Neural progenitor cell (in vitro differentiated cells): ENCODE results near the gene DHRS4L2. TPM values are rescaled to one million over a fixed set of nuclear protein-coding genes. Genes with fewer than 3 reads are reported as not detected.
"Not testable (repeated sequence)": the region's sequence is repeated elsewhere in the genome, so short reads cannot be mapped to it uniquely, and the experiment has no call there.

Source experiments
- DNase-seq: peaks from one replicate; pipeline ENCODE4 v3.0.0-alpha.2; 2016; ENCODE audit warnings: low spot score
- H2AFZ ChIP-seq: fragments of 200-600 bp; sonication (generic); replicated peaks from 2 replicates; pipeline ENCODE4 v1.6.1; 2016; ENCODE audit warnings: antibody characterized with exemption
- H3F3A ChIP-seq: fragments of 200-600 bp; sonication (generic); 2 replicates; pipeline ENCODE4 v1.6.1; 2016; ENCODE audit warnings: antibody characterized with exemption, low read depth
- H3K27ac ChIP-seq: fragments of 200-600 bp; sonication (generic); 2 replicates; pipeline ENCODE4 v1.5.1; 2016; ENCODE audit warnings: mild to moderate bottlenecking
- H3K27me3 ChIP-seq: fragments of 200-600 bp; sonication (generic); 2 replicates; pipeline ENCODE4 v1.6.1; 2016; ENCODE audit warnings: mild to moderate bottlenecking, moderate library complexity
- H3K36me3 ChIP-seq: fragments of 200-600 bp; sonication (generic); 2 replicates; pipeline ENCODE4 v1.5.1; 2016
- H3K4me1 ChIP-seq: fragments of 200-600 bp; sonication (generic); 2 replicates; pipeline ENCODE4 v1.6.1; 2016; ENCODE audit warnings: mixed run types
- H3K4me2 ChIP-seq: fragments of 200-600 bp; sonication (generic); 2 replicates; pipeline ENCODE4 v1.6.1; 2016
- H3K4me3 ChIP-seq: fragments of 200-600 bp; sonication (generic); 2 replicates; pipeline ENCODE4 v1.5.1; 2016
- H3K79me2 ChIP-seq: fragments of 200-600 bp; sonication (generic); 2 replicates; pipeline ENCODE4 v1.6.1; 2016; ENCODE audit warnings: low read depth
- H3K9ac ChIP-seq: fragments of 200-600 bp; sonication (generic); 2 replicates; pipeline ENCODE4 v1.6.1; 2016
- H3K9me3 ChIP-seq: fragments of 200-600 bp; sonication (generic); 2 replicates; pipeline ENCODE4 v1.5.1; 2016; ENCODE audit warnings: low read depth
- H4K20me1 ChIP-seq: fragments of 200-600 bp; sonication (generic); 2 replicates; pipeline ENCODE4 v1.6.1; 2016; ENCODE audit warnings: low read depth
- H3K27ac Mint-ChIP-seq: 3 replicates; pipeline ENCODE4 v1.8.0; 2021; ENCODE audit warnings: mixed read lengths
- H3K27me3 Mint-ChIP-seq: 2 replicates; pipeline ENCODE4 v1.8.0; 2022; ENCODE audit warnings: low read depth, mild to moderate bottlenecking, inconsistent platforms, moderate library complexity, mixed read lengths; ENCODE audit not compliant: insufficient read depth
- H3K36me3 Mint-ChIP-seq: 3 replicates; pipeline ENCODE4 v1.8.0; 2021; ENCODE audit warnings: mixed read lengths
- H3K4me1 Mint-ChIP-seq: 3 replicates; pipeline ENCODE4 v1.8.0; 2021; ENCODE audit warnings: mixed read lengths
- H3K4me3 Mint-ChIP-seq: 3 replicates; pipeline ENCODE4 v1.8.0; 2021; ENCODE audit warnings: mild to moderate bottlenecking, moderate library complexity, mixed read lengths
- H3K9me3 Mint-ChIP-seq: 3 replicates; pipeline ENCODE4 v1.8.0; 2020; ENCODE audit warnings: mixed read lengths
- total RNA-seq: library from RNA; depleted of rRNA; stranded (reverse); fragments of >200 nt; gene quantifications from 2 replicates; pipeline ENCODE4 v1.2.3, GENCODE V29; 2015; ENCODE audit warnings: low replicate concordance

Gene DHRS4L2
- total RNA-seq, 1 donor from 2014 or later: 3.6 TPM

DNA sequence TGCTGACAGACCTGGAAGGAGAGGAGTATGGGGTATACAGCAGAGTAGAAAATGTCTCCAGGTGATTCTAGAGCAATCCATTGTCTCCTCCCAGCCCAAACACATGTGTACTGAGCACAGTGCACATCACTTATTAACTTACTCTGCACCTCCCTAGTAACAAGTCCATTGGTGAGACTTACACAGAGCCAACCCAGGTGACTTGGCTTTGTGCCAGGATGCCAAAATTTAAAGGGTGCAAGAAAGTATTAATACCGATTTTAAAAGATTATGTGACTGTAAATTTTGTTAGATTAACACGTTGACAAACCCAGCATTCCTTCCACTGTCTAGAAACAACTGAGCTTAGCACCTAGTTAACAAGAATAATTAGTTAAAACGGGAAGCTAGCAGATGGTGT is 4.3 kb downstream of the DHRS4L2 start:
- DNase-seq, H3K4me3 Mint-ChIP-seq, H3K36me3 Mint-ChIP-seq, H3F3A ChIP-seq, H3K27ac Mint-ChIP-seq, H3K9me3 Mint-ChIP-seq, H3K36me3 ChIP-seq, H3K4me2 ChIP-seq, H3K27me3 Mint-ChIP-seq, H3K4me1 ChIP-seq, H3K79me2 ChIP-seq, H3K9ac ChIP-seq, H4K20me1 ChIP-seq, H3K4me3 ChIP-seq, H3K9me3 ChIP-seq, H2AFZ ChIP-seq, H3K27me3 ChIP-seq, H3K27ac ChIP-seq: not testable (repeated sequence)
- peaks cover 11% of the 10 kb centered on the region for H3K4me1 Mint-ChIP-seq

DNA sequence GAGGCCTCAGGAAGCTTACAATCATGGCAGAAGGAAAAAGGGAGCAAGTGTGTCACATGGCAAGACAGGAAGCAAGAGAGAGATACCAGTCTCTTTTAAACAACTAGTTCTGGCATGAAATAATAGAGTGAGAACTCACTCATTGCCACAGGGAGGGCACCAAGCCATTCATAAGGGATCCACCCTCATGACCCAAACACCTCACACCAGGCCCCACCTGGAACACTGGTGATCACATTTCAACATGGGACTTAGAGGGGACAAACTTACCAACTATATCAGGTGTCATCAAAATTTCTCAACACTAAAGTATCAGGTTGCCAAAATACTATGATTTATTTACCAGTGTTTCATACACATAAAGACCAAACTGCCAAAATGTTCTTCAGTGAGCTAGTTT is 7.3 kb downstream of the DHRS4L2 start:
- not testable (repeated sequence) for H3K36me3 ChIP-seq, H3K27ac ChIP-seq, H2AFZ ChIP-seq, H3K79me2 ChIP-seq, H3K9me3 ChIP-seq, H4K20me1 ChIP-seq, H3K4me1 Mint-ChIP-seq, H3K4me3 ChIP-seq, H3K4me1 ChIP-seq, H3K27ac Mint-ChIP-seq, H3F3A ChIP-seq, H3K4me2 ChIP-seq, H3K27me3 Mint-ChIP-seq, H3K36me3 Mint-ChIP-seq, H3K9me3 Mint-ChIP-seq, H3K27me3 ChIP-seq, H3K9ac ChIP-seq, H3K4me3 Mint-ChIP-seq, DNase-seq

DNA sequence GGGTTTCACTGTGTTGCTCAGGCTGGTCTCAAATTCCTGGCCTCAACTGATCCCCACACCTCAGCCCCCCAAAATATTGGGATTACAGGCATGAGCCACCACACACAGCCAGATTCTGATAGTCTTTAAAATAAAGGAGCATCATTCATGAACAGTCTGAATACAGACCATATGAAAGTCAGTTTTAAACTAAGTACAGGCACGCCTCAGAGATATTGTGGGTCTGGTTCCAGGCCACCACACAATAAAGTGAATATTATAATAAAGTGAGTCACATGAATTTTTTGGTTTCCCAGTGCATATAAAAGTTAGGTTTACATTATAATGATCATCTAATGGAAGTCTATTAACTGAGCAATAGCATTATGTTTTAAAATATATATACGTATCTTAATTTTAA is 8.1 kb downstream of the DHRS4L2 start:
- H3K27me3 ChIP-seq, H3K27me3 Mint-ChIP-seq, H3K4me3 Mint-ChIP-seq, H3K9ac ChIP-seq, H3K36me3 ChIP-seq, H3K4me1 Mint-ChIP-seq, H3F3A ChIP-seq, H3K4me2 ChIP-seq, H3K27ac Mint-ChIP-seq, H3K4me1 ChIP-seq, H3K9me3 Mint-ChIP-seq, H3K27ac ChIP-seq, H3K9me3 ChIP-seq, H2AFZ ChIP-seq, H4K20me1 ChIP-seq, H3K4me3 ChIP-seq, H3K36me3 Mint-ChIP-seq, DNase-seq, H3K79me2 ChIP-seq: not testable (repeated sequence)

DNA sequence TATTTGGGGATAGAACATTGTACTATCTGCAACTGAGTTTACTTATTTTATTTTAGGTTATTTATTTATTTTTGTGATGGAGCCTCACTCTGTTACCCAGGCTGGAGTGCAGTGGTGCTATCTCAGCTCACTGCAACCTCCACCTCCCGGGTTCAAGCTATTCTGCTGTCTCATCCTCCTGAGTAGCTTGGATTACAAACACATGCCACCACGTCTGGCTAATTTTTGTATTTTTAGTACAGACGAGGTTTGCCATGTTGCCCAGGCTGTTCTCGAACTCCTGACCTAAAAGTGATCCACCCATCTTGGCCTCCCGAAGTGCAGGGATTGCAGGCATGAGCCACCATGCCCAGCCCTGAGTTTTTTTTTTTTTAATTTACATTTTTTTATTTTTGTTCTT is 10.9 kb downstream of the DHRS4L2 start:
- H3K27me3 Mint-ChIP-seq, H3K9me3 Mint-ChIP-seq, DNase-seq: not testable (repeated sequence)

DNA sequence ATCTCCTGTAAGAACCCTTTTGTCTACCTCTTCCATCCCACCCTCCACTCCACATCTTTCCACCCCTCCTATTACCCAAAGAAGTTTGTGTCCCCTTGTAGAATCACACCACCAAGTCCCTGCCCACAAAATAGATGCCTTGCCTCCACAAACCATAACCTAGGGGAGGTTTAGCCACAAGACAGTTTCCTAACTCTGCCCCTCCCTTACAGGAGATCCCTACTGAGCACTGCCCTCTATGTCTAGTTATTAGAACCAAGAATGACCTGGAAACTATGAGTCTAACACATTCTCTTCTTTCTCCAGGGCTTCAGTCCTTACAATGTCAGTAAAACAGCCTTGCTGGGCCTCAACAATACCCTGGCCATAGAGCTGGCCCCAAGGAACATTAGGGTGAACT is 12.3 kb downstream of the DHRS4L2 start:
- H3K4me3 Mint-ChIP-seq, H3K4me3 ChIP-seq, H3K27ac Mint-ChIP-seq, DNase-seq, H3K9me3 Mint-ChIP-seq, H3K27me3 ChIP-seq, H3K9me3 ChIP-seq, H3K4me1 Mint-ChIP-seq, H3K79me2 ChIP-seq, H3K27me3 Mint-ChIP-seq, H3K36me3 Mint-ChIP-seq, H4K20me1 ChIP-seq, H3K36me3 ChIP-seq, H3K27ac ChIP-seq, H3F3A ChIP-seq, H3K9ac ChIP-seq, H3K4me1 ChIP-seq, H2AFZ ChIP-seq, H3K4me2 ChIP-seq: not testable (repeated sequence)

More for the DNA sequence above, 10.9 kb downstream of the DHRS4L2 start:
- not testable (repeated sequence) for H3F3A ChIP-seq, H2AFZ ChIP-seq, H3K4me2 ChIP-seq, H3K4me3 Mint-ChIP-seq, H4K20me1 ChIP-seq, H3K36me3 ChIP-seq, H3K27ac ChIP-seq, H3K4me1 Mint-ChIP-seq, H3K79me2 ChIP-seq, H3K4me1 ChIP-seq, H3K36me3 Mint-ChIP-seq, H3K27ac Mint-ChIP-seq, H3K9me3 ChIP-seq, H3K9ac ChIP-seq, H3K27me3 ChIP-seq, H3K4me3 ChIP-seq

DNA sequence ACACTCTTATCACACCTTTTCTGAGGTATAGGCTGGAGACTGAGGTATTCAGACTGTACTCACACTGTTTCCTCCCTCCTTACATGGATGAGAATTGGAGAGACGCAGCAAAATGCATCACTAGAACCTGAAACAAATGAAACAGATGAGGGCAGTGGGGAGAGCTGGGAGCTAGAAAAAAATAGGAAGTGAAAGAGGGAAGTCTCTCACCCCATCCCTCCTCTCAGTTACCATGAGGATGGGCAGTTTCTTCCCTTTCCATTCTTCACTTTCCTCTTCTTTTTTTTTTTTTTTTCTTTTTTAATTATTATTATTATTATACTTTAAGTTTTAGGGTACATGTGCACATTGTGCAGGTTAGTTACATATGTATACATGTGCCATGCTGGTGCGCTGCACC is 12.9 kb downstream of the DHRS4L2 start:
- not testable (repeated sequence) for H3K27ac ChIP-seq, H3K4me3 ChIP-seq, DNase-seq, H3K27me3 ChIP-seq, H3K9ac ChIP-seq, H3K4me1 ChIP-seq, H3K4me2 ChIP-seq, H3K27me3 Mint-ChIP-seq, H3F3A ChIP-seq, H3K36me3 ChIP-seq, H3K27ac Mint-ChIP-seq, H3K4me3 Mint-ChIP-seq, H3K9me3 ChIP-seq, H3K36me3 Mint-ChIP-seq, H3K9me3 Mint-ChIP-seq, H3K79me2 ChIP-seq, H3K4me1 Mint-ChIP-seq, H2AFZ ChIP-seq, H4K20me1 ChIP-seq

DNA sequence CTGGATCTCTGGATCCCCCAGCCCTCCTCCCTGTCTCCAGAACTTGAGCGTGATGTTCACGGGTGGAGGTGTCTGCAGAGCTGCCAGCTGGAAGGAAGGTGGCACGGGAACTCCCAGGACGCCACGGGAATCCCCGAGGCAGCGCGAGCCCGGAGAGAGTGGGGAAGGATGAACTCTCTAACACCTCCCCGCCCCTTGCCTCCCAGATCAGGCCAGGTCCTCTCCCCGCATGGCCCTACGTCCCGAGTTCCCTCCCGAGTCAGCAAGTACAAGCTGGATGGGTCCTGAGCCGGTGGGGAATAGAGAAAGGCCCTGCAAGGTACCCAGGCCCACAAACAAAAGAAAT is 17.7 kb downstream of the DHRS4L2 start:
- H3K27ac ChIP-seq, H3K27me3 ChIP-seq, DNase-seq, H3K79me2 ChIP-seq, H3K36me3 ChIP-seq, H3K4me1 ChIP-seq, H3K27ac Mint-ChIP-seq, H3K4me1 Mint-ChIP-seq, H4K20me1 ChIP-seq, H3K9ac ChIP-seq, H3K27me3 Mint-ChIP-seq, H3K9me3 Mint-ChIP-seq, H3K4me3 Mint-ChIP-seq, H3K36me3 Mint-ChIP-seq, H3F3A ChIP-seq, H3K9me3 ChIP-seq: not testable (repeated sequence)
- Histone ChIP-seq H3K4me3 (peak overlapping the region; percentile 33), H3K4me2 (peak overlapping the region; percentile 60), H2AFZ (peak overlapping the region; percentile 63)

DNA sequence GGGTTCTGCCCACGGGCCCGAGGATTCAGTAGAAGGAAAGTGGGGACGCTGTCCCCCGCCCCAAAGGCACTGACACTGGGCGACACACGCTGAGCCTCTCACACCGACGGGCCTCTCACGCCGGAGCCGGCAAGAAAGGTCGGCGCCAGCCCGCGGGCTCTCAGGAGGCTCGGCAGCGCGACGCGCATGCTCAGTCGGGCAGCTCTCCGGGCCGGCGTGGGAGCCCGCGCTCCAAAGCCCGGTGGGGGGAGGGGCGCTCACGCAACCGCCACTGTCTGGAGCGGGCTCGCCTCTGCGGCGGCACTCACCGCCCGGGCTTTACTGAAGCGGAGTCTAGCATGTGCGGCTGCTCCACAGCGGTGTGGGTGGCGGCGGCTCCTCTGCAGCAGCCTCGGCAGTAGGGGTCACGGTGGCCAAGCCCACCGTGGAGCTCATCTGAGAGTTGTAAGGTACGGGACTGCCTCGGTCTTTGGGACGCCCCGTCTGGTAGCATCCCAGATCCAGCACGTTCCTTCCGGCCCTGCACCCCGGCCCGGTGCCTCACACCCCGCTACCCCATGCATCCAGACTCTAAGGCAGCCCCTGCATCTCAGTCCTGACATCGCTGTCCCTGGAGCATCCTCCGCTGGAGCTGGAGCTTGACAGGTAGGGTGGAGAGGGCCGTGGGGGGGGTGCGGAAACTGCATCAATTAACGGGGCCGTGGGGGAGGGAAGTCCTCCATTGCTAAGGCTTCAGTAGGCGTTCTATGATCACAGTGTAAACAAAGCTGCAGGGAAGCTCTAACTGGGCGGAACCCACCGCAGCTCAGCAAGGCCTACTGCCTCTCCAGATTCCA is 18.3 kb downstream of the DHRS4L2 start:
- not testable (repeated sequence) for H3K36me3 Mint-ChIP-seq, H3K27ac ChIP-seq, H3K27me3 Mint-ChIP-seq, H3K36me3 ChIP-seq, H3K4me1 Mint-ChIP-seq, H3K27ac Mint-ChIP-seq, H3F3A ChIP-seq, H4K20me1 ChIP-seq, H3K9ac ChIP-seq, H3K79me2 ChIP-seq, H3K4me3 Mint-ChIP-seq, H3K9me3 Mint-ChIP-seq, H3K9me3 ChIP-seq, H3K27me3 ChIP-seq
- Histone ChIP-seq H3K4me2 (peak overlapping the region; percentile 60), H2AFZ (peak overlapping the region; percentile 63), H3K4me3 (peak overlapping the region; percentile 33), H3K4me1 (peaks cover 15% of the 10 kb centered on the region)
- peak; percentile 66 for DNase-seq
